HG03025 (cell line): ENCODE measurements around the gene PKIG.
"Not testable (repeated sequence)": the region's sequence is repeated elsewhere in the genome, so short reads cannot be mapped to it uniquely, and the experiment has no call there.

Experiments
- ATAC-seq: cut with Tn5 transposase; IDR thresholded peaks from one replicate; pipeline ENCODE4 v1.9.1; 2021; ENCODE audit warnings: mild to moderate bottlenecking, moderate library complexity; ENCODE audit not compliant: unreplicated experiment, low FRiP score

PKIG gene

DNA sequence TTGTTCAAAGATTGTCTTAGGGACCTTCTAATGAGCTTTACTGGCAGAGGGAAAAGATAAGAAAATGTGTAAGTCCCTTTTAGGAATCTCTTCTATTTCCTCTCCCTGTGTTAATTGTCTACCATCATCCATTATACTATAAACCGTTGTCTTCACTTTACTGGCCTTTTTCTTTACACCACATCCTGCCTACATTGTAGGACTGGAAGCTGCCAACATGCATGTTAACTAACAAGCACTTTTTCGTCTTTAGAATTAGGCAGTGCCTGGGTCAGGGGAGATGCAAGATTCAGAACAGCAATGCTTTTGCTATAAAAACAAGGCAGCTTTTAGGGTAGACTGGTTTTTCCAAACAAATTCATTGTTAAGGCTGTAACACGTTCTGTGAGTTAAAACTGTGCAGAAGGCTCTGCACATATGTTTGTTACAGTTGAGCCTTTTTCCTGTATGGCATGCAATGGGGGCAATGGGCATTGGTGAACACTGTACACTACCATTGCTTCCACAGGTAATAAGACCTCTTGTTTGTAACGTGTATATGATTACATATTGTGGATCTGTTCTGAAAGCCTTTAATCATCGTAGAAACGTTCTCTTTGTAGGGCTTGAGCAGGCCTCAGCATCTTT is 10.9 kb upstream of the PKIG start:
- ATAC-seq = no peak

GRCh38 chr20:44572551-44573500 is 9.6 kb upstream of the PKIG start:
- ATAC-seq = no peak

DNA sequence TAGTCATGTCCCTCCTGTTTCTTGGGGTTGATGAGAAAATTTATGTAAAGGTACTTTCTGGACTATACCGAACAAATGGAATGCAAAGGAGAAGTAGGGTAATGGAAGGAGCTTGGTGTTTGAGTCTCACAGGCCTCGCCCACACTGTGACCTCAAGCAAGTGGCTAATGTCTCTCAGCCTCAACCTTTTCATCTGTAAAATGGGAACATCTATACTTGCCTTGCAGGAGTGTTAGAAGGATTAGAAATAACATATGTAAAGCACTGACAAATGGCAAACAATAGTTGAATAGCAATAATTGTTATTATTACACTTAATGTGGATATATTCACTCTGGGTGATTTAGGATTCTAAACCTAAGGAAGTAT is 8.9 kb upstream of the PKIG start:
- ATAC-seq = no peak

- ATAC-seq = no peak
These were observed 8.0 kb upstream of the PKIG start for GRCh38 chr20:44574372-44574771.

DNA sequence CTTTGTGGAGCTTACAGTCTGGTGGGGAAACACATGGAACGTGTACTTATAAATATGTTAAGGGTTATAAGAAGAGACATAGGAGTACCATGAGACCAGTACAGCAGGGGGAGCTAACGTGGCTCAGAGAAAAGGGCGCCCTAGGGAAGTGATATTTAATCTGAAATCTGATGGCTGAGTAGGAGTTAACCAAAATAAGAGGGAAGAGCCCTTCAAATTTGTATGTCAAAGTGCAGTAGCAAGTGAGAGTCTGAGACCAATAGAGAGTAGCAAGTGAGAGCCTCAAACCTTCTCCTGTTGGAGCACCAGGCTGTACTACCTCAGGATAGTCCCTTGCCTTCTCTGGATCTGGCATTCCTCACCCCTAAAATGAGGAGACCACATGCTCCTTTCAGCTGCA is 6.1 kb upstream of the PKIG start:
- no peak for ATAC-seq

GRCh38 chr20:44579313-44580081 is 2.9 kb upstream of the PKIG start:
- ATAC-seq = no peak

GRCh38 chr20:44580581-44581268 is 1.7 kb upstream of the PKIG start:
- no peak for ATAC-seq

DNA sequence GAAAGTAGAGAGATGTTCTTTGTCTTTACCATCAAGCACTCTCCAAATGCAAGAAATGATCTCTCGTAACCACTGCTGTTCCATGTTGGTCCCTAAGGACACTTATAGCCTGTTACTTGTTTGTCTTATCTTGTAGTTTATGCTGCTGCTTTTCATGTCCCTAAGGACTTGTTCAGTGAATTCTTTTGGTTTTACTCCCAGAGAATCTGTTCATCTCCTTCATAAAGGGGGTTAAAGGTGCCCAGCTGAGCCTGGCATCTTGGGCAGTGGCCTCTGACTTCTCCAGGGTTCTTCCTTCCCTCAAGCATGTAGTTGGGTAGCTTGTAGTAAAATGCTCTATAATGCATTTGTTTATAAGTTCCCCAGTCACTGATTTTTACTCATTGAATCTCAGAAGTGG is 864 bp upstream of the PKIG start:
- no peak for ATAC-seq

DNA sequence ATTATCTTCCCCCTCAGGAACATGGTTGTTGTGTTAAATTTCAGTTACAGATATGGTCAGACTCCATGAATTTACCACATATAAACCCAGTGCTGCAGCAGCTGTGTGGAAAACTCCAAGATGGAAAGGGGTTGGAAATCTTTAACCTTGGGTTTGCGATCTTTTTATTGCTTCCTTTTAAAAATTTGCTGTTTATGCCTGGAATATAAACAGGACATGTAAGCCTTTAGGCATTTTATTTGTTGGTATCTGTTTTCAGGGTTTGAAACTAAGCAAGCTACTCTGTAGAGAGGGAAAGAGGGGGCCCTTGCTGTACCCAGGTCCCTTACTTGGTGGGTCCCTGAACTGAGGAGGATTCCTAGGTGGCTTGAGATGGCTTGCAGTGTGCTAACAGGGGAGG is 778 bp downstream of the PKIG start:
- no peak for ATAC-seq

DNA sequence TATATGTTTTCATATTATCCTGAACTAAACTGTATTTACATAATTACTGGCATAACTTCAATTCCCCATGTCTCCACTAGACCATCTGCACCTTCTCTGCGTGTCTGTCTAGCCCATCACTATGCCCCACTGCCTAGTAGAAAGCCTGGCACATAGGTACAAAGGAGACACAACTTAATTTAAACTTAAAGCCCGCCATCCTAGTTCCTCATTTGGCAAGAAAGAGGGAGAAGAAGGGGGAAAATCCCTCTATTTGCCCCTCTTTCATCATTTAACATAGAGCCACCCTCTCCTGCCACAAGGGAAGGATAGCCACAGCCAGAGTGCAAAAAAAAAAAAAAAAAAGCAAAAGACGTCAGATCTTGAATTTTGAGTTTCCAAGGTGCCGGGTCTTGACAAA is 1.8 kb downstream of the PKIG start:
- ATAC-seq = no peak

DNA sequence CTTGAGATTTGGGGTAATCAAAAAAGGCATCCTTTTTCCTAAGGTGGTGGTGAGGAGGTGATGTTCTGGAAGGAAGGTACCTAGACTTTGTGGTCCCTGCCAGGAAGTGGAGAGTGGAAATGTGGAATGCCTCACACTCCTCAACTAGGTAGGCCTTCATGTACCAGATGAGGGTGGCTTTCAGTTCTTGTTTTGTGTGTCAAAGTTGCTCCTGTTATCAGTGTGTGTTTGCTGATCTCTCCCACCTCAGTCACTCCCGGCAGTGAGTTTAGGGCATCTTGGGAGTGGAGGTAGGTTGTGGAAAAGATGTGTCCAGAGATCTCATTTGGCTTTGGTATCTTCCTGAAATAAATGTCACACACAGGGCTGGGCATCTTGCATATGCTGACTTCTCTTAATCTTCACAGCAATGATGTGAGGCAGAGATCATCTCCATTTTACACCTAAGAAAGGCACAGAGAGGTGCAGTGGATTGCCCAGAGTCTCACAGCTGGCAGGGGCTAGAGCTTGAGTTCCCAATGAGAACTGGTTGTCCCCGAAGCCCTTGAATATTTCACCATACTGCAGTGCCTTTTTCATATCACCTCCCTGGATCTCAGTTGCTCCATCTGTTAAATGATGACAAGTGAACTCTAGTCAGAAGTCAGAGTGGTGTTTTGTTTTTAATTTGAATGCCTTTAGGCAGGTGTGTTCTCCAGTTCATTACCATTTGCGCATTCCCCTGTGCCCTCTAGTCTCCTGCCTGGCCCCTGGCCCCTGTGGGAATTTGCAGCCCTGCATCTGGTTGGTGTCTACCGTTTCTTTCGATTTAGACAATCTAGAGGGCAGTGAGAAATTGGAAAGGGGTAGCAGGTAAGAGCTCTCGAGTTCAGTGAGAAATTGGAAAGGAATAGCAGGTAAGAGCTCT is 2.9 kb downstream of the PKIG start:
- ATAC-seq = no peak

DNA sequence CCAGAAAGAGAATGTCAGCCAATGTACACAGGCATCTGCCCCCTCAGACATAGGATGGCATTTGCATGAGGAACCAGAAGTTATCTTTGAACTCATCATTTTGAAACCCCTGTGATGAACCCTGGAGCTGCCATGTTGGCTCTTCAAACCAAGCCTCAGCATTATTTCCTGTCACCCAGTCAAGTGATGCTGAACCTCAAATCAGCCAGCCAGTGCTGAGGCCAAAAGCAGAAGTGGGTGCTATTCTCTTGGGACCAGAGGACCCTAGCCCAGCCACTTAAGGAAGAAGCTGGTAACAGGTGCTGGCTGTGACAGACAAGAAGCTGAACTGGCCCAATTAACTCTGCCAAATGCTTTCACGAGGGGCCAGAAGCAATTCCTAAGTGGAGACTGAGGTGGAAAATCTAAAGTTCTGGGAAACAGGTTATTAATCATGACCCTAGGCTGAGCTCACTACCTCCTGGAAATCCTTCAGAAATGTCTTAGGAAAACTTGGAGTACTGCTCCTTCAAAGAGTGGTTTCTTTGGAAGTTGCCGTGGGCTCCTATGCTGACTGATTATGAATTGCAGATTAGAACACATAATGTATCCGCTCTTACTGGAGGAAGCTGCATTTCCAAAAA is 4.0 kb downstream of the PKIG start:
- peak; percentile 58 for ATAC-seq

- ATAC-seq = no peak
These were observed 4.9 kb downstream of the PKIG start for GRCh38 chr20:44587035-44587980.

GRCh38 chr20:44588321-44588720 is 5.9 kb downstream of the PKIG start:
- not testable (repeated sequence) for ATAC-seq

- ATAC-seq = no peak
These were observed 7.2 kb downstream of the PKIG start for GRCh38 chr20:44589537-44589936.

GRCh38 chr20:44590980-44591778 is 8.8 kb downstream of the PKIG start:
- no peak for ATAC-seq

DNA sequence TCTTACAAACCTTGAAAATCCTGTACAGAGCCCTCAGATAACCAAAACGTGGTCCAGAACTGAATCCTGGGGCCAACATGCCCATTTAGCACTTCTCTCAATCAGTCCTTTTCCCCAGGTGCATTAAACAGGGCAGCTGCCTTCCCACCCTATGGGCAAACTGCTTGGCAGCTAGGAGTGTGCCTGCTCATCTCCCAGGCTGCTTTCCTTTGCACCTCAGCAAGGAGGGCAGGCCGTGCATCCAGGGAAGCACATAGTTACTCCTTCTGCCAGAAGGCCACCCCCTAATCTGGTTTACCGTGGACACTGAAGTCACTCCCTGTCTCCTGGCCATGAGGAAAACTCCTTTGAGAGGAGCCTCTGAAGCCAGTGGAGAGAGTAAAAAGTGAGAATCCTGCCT is 10.0 kb downstream of the PKIG start:
- ATAC-seq = no peak
